Kasumi-1 (cell line): ENCODE results near the gene HSPBAP1.
"Not testable (repeated sequence)": the region's sequence is repeated elsewhere in the genome, so short reads cannot be mapped to it uniquely, and the experiment has no call there.

Source experiments
- DNase-seq, 2 experiments: peaks; one replicate each; lab custom pipeline; 2025; lab: John Stamatoyannopoulos, UW

The HSPBAP1 gene

GRCh38 chr3:122785231-122785630, 8.4 kb downstream of the HSPBAP1 start:
- no peak for DNase-seq

DNA sequence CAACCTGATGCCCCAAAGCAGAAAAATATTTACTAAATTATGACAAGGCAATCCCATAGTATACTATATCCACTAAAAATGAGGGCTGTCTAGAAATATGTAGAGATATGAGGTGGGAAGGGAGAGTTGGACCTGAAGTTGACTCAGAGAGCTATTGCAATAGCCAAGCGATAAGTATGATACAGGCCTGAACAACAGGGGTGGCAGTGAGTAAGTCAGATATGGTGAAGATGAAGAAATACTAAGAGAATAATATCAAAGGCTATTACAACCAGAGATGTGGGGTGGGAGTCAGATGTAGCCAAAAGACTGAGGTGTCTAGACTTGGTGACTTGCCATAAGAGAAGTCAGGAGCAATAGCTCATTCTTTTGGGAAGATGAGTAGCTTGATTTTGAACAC, 9.2 kb downstream of the HSPBAP1 start:
- no peak for DNase-seq

GRCh38 chr3:122782804-122783203, 10.8 kb downstream of the HSPBAP1 start:
- no peak for DNase-seq

DNA sequence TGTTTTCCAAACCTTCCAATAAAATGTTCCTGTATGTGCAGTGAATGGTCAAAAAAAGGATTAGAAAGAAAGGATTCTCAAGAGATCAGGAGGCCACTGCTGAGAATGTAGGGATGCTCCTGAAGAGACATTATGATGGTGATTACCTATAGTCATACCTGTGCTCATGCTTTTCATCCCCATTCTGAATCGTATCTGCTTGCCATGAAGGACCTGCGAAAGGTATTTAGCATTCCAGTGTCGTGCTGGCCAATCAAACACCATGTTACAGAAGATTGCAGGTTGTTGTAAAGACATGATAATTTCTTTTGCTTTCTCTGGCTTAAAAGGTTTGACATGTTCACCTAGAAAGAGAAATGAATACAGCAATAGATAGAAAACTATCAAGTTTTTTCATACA, 16.1 kb downstream of the HSPBAP1 start:
- DNase-seq: no peak

GRCh38 chr3:122776675-122777468, 16.8 kb downstream of the HSPBAP1 start:
- DNase-seq: no peak

DNA sequence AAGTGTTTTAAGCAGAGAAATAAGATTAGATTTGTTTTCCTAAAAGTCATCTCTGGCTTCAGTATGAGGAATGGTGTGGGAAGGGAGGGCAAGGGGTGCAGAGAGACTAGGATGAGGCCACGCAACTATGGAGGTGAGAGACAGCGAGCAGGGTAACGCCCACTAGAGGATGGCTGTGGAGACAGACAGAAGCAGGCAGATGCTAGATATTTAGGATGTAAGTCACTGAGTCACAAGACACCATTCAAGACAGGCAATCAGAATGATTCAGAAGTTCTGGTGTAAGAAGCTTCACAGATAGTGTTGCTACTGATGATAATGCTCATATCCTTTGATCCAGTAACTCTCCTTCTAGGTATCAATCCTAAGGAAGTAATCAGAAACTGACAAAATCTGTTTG, 19.1 kb downstream of the HSPBAP1 start:
- no peak for DNase-seq

DNA sequence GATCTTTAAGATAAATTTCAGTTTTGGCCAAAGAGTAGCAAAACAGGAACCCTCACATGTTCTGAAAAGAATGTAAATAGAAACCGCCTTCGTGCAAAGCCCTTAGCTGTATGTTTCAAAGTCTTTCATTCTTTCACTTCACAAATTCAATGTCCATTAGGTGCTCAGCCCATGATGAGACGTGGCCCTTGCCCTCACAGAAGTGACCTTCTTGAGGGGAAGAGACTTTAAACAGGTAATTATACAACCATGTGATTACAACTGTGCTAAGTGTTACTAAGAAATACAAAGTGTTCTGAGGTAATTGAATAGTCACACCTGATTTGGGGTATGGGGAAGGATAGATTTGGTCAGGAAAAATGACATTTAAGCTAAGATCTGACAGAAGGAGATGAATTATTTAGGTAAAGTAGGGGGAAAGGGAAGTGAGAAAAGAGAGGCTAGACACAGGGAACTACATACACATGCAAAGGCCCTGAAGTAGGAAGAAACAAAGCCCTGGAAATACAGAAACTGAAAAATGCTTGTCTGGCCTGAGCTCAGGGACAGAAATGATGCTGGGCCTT, 19.6 kb downstream of the HSPBAP1 start:
- no peak for DNase-seq

DNA sequence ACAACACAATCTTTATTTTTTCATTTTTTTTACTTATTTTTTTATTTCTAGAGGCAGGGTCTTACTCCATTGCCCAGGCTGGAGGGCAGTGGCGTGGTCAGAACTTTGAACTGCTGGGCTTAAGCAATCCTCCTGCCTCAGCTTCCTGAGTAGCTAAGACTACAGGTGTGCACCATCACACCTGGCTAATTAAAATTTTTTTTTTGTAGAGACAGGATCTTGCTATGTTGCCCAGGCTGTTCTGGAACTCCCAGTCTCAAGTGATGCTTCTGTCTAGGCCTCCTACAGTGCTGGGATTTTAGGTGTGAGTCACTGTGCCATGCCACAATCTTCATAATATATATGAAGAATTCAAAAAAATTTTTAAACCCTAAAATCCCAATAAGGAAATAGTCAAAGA, 20.8 kb downstream of the HSPBAP1 start:
- DNase-seq: no peak

DNA sequence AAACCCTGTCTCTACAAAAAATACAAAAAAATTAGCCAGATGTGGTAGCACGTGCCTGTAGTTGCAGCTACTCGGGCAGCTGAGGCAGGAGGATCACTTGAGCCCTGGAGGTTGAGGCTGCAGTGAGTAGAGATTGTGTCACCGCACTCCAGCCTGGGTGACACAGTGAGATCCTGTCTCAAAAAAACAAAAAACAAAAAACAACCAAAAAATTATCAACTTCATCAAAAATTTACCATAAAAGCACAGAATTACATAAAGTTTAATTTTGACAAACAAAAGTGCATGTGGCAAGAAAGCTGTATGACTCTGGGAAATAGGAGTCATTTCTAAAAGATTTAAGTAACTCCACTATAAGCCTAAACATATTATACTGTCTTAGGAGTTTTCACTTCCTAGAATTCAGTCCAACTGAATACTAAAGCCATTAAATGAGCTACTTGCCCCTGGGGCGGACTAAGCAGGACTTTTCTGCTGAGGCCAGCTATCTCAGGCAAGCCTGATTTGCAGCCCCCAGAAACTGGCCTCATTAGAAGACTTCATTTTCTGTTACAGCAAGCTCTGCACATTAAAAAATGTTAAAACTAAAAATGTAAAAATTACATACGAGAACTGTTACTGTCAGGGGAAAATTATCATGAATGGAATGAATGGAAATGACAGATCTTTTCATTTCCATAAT, 23.0 kb downstream of the HSPBAP1 start:
- DNase-seq: no peak

DNA sequence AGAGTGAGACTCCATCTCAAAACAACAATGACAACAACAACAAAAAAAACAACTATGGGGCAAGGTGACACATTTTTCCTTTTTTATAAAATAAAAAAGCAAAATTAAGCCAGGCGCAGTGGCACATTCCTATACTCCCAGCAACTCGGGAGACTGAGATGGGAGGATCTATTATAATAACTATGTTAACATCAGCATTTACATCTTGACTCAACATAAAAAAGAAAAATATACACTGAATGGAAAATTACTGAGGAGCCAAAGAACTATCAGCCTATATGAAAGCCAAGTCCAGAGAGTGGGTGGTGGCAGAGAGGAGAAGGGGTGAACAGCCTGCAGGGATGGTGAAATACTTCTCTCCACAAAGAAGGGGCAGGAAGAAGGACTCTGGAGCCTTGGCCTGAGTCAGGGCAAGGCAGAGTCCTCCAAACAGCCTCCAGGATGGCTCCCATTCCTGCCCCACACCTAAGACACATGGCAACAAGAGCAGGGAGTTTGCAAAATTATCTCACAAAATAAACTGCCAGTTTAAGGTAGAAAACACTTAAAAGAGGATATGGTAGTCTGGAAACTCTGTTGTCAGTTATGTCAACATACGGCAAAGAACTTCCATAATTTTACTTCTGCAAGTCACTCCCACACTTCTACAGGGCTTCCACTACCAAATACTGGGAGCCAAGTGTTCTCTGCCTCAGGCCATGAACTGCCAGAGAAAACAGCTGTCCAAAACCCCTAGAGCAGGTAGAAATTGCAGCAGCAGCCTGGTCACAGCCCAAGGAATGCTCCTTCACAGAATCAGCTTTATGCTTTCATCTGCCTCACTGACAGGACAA, 25.9 kb downstream of the HSPBAP1 start:
- no peak for DNase-seq

DNA sequence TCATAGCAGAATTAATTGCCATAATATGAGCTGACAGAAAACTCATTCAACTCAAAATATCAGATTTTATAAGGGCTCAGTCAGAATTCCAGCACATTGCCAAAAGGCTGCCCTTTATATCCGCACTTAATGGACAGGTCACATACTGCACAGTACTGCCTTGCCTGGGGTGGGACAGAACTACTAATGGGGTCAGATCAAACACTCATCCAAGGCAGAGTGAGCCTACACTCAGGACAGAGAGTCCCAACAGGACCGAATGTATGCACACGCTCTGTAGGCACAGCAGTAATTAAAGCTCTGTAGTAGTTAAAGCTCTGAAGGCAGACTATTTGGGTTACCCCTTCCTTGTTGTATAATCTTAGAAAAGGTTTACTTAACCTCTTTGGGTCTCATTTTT, 27.2 kb downstream of the HSPBAP1 start:
- DNase-seq: no peak

DNA sequence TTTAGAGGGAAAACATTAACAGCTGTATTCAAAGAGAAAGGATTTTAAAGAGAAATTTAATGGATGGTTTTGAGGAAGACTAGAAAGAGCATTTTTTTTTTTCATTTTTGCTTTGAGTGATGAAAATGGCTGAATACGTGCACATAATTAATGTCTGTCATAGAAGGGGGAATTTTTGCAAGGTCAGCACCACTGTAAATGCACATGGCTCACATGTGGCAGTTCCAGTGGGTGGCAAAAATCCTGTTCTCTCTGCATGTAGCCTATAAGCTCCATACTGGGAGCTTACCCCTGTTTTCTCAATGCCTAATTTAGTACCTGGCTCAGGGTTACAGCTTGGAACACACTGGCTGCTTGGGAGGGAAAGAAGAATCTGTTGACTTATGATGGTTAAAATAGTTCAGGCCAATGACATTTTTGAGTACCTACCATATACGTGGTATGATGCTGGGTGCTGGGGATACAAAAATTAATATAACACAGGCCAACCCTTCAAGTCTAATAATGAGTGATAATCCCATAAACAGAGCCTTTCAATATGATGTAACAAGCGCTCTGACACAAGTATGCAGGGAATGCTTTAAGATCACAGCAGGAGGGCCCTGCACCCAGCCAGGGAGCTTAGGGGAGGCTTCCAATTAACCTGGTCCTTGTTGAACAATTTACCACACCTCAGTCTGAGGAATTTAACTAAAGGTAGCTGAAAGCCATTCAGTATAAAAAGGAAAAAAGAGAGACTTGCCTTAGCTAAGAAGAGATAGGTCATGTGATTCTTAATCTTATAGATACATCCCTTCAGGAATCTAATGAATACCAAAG, 33.0 kb downstream of the HSPBAP1 start:
- no peak for DNase-seq

DNA sequence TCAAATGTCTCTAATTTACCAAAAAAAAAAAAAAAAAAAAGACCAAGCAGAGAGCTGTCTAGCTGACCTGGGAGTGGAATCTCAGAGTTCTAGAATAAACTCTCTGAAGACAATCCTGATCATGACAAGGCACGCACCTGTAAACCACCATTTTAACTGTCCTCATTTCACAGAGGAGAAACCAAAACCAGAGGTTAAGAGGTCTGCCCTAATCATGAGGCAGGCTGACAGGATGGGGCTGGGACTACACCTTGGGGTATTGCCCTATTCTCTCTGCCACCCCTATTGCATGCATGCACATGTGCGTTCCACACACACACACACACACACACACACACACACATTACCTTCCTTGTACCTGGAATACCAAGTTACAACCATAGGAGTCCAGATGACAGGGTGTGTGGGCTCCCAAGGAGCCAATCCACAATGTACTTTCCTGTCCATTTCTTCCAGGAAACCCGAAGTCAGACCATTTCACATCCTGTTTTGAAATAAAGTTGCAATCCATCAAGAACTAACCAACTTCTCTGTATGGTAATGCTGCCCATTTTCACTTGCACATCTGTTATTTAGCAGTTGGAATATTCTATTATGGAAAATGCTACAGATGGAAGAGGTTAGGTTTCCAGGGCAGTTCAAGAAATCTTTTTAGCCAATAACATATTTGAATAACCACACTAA, 34.6 kb downstream of the HSPBAP1 start:
- no peak for DNase-seq

- no peak for DNase-seq
Measured at GRCh38 chr3:122755491-122755890, 38.1 kb downstream of the HSPBAP1 start.

GRCh38 chr3:122754929-122755328, 38.7 kb downstream of the HSPBAP1 start:
- no peak for DNase-seq

GRCh38 chr3:122748347-122748746, 45.3 kb downstream of the HSPBAP1 start:
- DNase-seq: no peak

GRCh38 chr3:122747295-122747694, 46.3 kb downstream of the HSPBAP1 start:
- DNase-seq: not testable (repeated sequence)

- DNase-seq: no peak
Measured at GRCh38 chr3:122745369-122746021, 48.1 kb downstream of the HSPBAP1 start.

DNA sequence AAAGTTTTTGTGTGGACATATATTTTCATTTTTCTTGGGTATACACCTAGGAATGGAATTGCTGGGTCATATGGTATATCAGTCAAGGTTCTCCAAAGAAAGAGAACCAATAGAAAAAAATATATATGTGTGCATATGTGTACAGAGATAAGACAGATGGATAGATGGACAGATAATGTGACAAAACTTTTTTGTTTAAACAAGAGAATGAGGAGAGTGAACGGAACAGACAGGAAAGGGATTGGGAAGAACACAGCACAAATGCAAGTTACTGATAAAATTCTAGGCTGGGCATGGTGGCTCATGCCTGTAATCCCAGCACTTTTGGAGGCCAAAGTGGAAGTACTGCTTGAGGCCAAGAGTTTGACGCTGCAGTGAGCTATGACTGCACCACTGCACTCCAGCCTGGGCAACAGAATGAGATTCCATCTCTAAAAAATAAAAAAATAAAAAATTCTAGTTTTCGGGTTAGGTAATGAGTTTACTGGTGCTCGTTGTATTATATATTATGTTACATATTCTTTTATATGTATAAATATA, 50.0 kb downstream of the HSPBAP1 start:
- no peak for DNase-seq

GRCh38 chr3:122742234-122742633, 51.4 kb downstream of the HSPBAP1 start:
- DNase-seq: no peak
